ENCODE results near the gene RECQL.
"Not testable (repeated sequence)": the region's sequence is repeated elsewhere in the genome, so short reads cannot be mapped to it uniquely, and the experiment has no call there.

Gene RECQL

GRCh38 chr12:21502872-21503271, 1.4 kb upstream of the RECQL start:
- no peak for DNase-seq (ENCODE audit: low spot score)

- no peak for DNase-seq (ENCODE audit: low spot score)
Observed at GRCh38 chr12:21502164-21502496, 695 bp upstream of the RECQL start.

GRCh38 chr12:21500786-21501257, 613 bp downstream of the RECQL start:
- no peak for DNase-seq (ENCODE audit: low spot score)

GRCh38 chr12:21499765-21500164, 1.7 kb downstream of the RECQL start:
- no peak for DNase-seq (ENCODE audit: low spot score)

GRCh38 chr12:21485998-21486397, 15.4 kb downstream of the RECQL start:
- DNase-seq (ENCODE audit: low spot score) = no peak

- no peak for DNase-seq (ENCODE audit: low spot score)
Observed at GRCh38 chr12:21483531-21483930, 17.9 kb downstream of the RECQL start.

GRCh38 chr12:21478756-21479455, 22.5 kb downstream of the RECQL start:
- DNase-seq (ENCODE audit: low spot score) = no peak

GRCh38 chr12:21476949-21477348, 24.5 kb downstream of the RECQL start:
- DNase-seq (ENCODE audit: low spot score) = no peak

GRCh38 chr12:21475552-21475951, 25.9 kb downstream of the RECQL start:
- no peak for DNase-seq (ENCODE audit: low spot score)

GRCh38 chr12:21472197-21472823, 29.1 kb downstream of the RECQL start:
- DNase-seq (ENCODE audit: low spot score) = no peak

- DNase-seq (ENCODE audit: low spot score) = no peak
Observed at GRCh38 chr12:21471294-21471693, 30.1 kb downstream of the RECQL start.

- DNase-seq (ENCODE audit: low spot score) = not testable (repeated sequence)
Observed at GRCh38 chr12:21467334-21467733, 34.1 kb downstream of the RECQL start.

- DNase-seq (ENCODE audit: low spot score) = no peak
Observed at GRCh38 chr12:21459474-21459873, 42.0 kb downstream of the RECQL start.

- no peak for DNase-seq (ENCODE audit: low spot score)
Observed at GRCh38 chr12:21456291-21456780, 45.1 kb downstream of the RECQL start.

- no peak for DNase-seq (ENCODE audit: low spot score)
Observed at GRCh38 chr12:21453312-21453852, 48.1 kb downstream of the RECQL start.

GRCh38 chr12:21451529-21451928, 49.9 kb downstream of the RECQL start:
- DNase-seq (ENCODE audit: low spot score) = peak; percentile 8

- DNase-seq (ENCODE audit: low spot score) = no peak
Observed at GRCh38 chr12:21444193-21445146, 57.0 kb downstream of the RECQL start.

- no peak for DNase-seq (ENCODE audit: low spot score)
Observed at GRCh38 chr12:21439347-21439746, 62.1 kb downstream of the RECQL start.

- no peak for DNase-seq (ENCODE audit: low spot score)
Observed at GRCh38 chr12:21438643-21439042, 62.8 kb downstream of the RECQL start.

GRCh38 chr12:21434699-21435098, 66.7 kb downstream of the RECQL start:
- no peak for DNase-seq (ENCODE audit: low spot score)

GRCh38 chr12:21433525-21433924, 67.9 kb downstream of the RECQL start:
- no peak for DNase-seq (ENCODE audit: low spot score)

GRCh38 chr12:21429994-21430393, 71.4 kb downstream of the RECQL start:
- DNase-seq (ENCODE audit: low spot score) = no peak
